Measurements from ENCODE around the gene PDCD2L.
A peak's percentile ranks its signal among the peaks of the same experiment; 100 is the strongest.
"Not testable (repeated sequence)": the region's sequence is repeated elsewhere in the genome, so short reads cannot be mapped to it uniquely, and the experiment has no call there.

Gene PDCD2L

DNA sequence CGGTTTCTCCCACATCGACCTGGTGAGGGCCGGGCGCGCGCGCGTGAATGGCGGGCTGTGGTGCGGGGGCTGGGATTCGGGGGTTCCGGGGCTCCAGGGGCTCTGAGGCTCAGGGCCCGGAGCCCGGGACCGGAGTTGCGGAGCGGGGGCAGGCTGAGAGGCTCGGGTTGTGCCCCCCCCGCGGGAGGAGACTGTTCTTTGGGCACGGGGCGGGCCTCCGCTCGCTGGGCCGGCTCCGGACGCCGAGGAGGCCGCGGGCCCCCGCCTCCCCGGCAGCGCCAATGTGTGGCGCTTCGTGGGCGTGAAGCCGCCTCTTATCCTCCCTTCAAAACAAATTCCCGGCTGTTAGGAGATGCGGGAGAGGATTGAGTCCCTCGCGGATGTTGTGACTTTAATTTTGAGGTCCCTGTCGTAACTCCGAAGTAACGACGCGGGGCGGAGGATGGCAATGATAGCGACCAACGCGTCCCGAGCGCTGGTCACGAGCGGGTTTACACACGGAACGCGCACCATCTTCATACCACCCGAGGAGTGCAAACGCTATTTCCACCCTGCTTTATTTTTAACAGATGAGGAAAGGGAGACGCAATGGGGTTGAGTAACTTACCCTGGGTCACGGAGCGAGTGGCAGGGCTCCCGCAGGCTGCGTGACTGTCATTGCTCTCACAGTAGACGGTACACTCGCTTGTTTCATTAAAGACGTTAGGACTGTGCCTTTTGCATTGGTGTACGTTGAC is 24.5 kb downstream of the PDCD2L start:
- Histone ChIP-seq H3K4me1 (ENCODE audit: control insufficient read depth, low read depth, low read length) (peaks cover 14% of the 10 kb centered on the region), H3K27me3 (ENCODE audit: control insufficient read depth, insufficient read depth, low read length) (no peaks in the 10 kb centered on the region), H3K27ac (ENCODE audit: low read length) (no peak overlapping the region), H3K36me3 (ENCODE audit: control insufficient read depth, low read depth, low read length) (peaks cover 34% of the 10 kb centered on the region), H3K4me3 (ENCODE audit: low read length) (peak overlapping the region; percentile 80), H3K9ac (ENCODE audit: low read length) (peak overlapping the region; percentile 74), H3K9me3 (ENCODE audit: control insufficient read depth, low read depth, low read length) (no peaks in the 10 kb centered on the region)

DNA sequence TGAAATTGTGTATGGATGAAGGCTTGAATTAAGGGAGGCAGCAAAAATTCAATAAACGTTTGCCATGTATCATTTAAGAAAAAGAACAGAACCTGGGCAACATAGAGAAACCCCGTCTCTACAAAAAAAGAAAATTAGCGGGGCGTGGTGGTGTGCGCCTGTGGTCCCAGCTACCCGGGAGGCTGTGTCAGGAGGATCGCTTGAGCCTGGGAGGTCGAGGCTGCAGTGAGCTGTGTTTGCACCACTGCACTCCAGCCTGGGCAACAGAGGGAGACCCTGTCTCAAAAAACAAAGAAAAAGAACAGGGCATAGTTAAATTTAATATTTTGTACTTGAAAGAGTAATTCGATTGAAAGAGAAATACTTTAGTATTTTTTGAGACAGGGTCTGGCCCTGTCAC is 25.4 kb downstream of the PDCD2L start:
- H3K4me1 ChIP-seq (ENCODE audit: control insufficient read depth, low read depth, low read length) = peaks cover 14% of the 10 kb centered on the region
- H3K9me3 ChIP-seq (ENCODE audit: control insufficient read depth, low read depth, low read length) = no peaks in the 10 kb centered on the region
- H3K27me3 ChIP-seq (ENCODE audit: control insufficient read depth, insufficient read depth, low read length) = no peaks in the 10 kb centered on the region
- H3K4me3 ChIP-seq (ENCODE audit: low read length) = peak overlapping the region; percentile 80
- H3K27ac ChIP-seq (ENCODE audit: low read length) = no peak overlapping the region
- H3K9ac ChIP-seq (ENCODE audit: low read length) = peak overlapping the region; percentile 74
- peaks cover 37% of the 10 kb centered on the region for H3K36me3 ChIP-seq (ENCODE audit: control insufficient read depth, low read depth, low read length)

DNA sequence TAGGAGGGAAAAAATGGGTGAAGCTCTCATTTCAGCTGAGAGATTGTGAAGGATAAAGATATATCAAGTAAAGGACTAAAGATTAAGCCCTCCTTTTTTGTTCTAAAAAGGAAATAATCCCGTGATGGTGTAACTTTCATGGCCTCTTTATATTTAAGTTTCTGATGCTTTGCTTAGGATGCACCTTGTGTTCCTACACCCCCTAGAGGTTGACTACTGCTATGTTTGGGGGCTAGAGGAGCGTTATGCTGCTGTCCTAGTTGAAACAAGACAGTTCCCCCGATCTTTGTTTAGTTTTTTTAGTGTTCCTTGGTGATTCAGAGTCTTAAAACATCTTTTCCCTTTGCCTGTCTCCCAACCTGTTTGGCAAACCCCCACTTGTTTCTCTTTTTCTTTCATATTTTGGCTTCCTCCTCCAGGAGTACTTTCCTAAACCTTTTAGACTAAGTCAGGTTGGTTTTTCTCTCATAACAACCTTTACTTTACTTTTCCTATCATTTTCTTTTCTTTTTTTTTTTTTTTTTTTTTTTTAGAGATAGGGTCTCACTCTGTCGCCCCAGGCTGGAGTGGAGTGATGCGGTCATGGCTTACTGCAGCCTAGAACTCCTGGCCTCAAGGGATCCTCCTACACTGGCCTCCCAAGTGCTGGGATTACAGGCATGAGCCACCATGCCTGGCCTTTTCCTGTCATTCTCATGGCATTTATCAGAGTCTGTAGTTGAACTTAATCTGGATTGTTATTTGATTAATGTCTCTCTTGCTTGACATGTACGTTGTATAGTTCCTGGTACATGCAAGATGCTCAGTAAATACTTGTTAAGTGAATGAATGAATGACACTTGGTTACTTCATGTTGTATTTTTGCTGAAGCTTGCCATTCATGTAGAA is 26.8 kb downstream of the PDCD2L start:
- H3K27me3 ChIP-seq (ENCODE audit: control insufficient read depth, insufficient read depth, low read length) = no peaks in the 10 kb centered on the region
- no peaks in the 10 kb centered on the region for H3K9me3 ChIP-seq (ENCODE audit: control insufficient read depth, low read depth, low read length)
- no peak overlapping the region for H3K27ac ChIP-seq (ENCODE audit: low read length)
- H3K36me3 ChIP-seq (ENCODE audit: control insufficient read depth, low read depth, low read length) = peaks cover 47% of the 10 kb centered on the region
- peak overlapping the region; percentile 80 for H3K4me3 ChIP-seq (ENCODE audit: low read length)
- H3K9ac ChIP-seq (ENCODE audit: low read length) = no peak overlapping the region
- peaks cover 14% of the 10 kb centered on the region for H3K4me1 ChIP-seq (ENCODE audit: control insufficient read depth, low read depth, low read length)

DNA sequence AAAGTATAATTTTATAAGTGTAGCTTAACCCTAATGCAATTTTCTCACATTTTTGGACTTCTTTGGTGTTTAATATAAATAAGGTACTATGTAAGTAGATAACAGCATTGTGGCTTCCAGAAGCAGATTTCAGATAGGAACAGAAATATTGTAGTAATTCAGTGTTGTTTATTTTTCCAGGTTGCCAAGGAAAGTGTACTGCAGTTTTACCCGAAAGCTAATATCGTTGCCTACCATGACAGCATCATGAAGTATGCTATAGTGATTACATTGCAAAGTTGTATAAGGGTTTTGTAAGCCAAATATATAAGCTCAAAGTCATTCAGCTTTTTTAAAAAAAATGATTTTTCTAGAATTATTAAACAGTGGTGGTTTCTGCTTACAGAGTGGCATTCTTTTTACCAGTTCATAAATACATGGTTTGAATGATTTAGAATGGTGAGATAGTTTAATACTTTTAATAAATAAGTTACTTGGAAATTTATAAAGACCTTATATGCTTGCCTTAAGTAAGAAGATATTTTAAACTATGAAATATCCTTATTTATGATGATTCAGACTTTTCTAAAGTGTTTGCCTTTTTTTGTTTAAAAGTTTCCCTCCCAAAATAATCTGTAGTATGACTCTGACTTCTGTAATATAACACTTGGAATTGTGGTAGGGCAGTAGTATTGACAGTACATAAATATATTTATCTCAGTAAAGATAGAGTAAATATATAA is 27.6 kb downstream of the PDCD2L start:
- H3K36me3 ChIP-seq (ENCODE audit: control insufficient read depth, low read depth, low read length) = peaks cover 53% of the 10 kb centered on the region
- no peaks in the 10 kb centered on the region for H3K27me3 ChIP-seq (ENCODE audit: control insufficient read depth, insufficient read depth, low read length)
- no peak overlapping the region for H3K4me3 ChIP-seq (ENCODE audit: low read length)
- H3K9me3 ChIP-seq (ENCODE audit: control insufficient read depth, low read depth, low read length) = no peaks in the 10 kb centered on the region
- H3K4me1 ChIP-seq (ENCODE audit: control insufficient read depth, low read depth, low read length) = peaks cover 14% of the 10 kb centered on the region
- H3K27ac ChIP-seq (ENCODE audit: low read length) = no peak overlapping the region
- H3K9ac ChIP-seq (ENCODE audit: low read length) = no peak overlapping the region

DNA sequence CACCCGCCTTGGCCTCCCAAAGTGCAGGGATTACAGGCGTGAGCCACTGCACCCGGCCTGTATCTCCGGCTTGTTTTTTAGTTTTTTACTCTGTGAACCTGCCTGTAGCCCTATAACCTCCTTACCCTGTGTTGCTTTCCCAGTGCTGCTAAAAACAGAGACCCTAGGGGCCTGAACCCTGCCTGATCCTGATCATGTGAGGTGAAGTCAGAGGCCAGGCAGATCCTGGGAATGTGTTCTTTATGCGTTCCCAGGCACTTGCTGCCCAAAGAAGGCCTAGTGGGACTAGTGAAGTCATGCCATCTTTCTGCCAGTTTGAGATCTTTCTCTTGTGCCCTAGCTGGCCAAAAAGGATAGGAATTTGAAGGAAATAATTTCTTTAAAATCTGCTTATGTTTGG is 28.6 kb downstream of the PDCD2L start:
- H3K9ac ChIP-seq (ENCODE audit: low read length) = no peak overlapping the region
- H3K27ac ChIP-seq (ENCODE audit: low read length) = no peak overlapping the region
- H3K4me1 ChIP-seq (ENCODE audit: control insufficient read depth, low read depth, low read length) = peaks cover 13% of the 10 kb centered on the region
- peaks cover 62% of the 10 kb centered on the region for H3K36me3 ChIP-seq (ENCODE audit: control insufficient read depth, low read depth, low read length)
- no peak overlapping the region for H3K4me3 ChIP-seq (ENCODE audit: low read length)
- no peaks in the 10 kb centered on the region for H3K9me3 ChIP-seq (ENCODE audit: control insufficient read depth, low read depth, low read length)
- no peaks in the 10 kb centered on the region for H3K27me3 ChIP-seq (ENCODE audit: control insufficient read depth, insufficient read depth, low read length)

DNA sequence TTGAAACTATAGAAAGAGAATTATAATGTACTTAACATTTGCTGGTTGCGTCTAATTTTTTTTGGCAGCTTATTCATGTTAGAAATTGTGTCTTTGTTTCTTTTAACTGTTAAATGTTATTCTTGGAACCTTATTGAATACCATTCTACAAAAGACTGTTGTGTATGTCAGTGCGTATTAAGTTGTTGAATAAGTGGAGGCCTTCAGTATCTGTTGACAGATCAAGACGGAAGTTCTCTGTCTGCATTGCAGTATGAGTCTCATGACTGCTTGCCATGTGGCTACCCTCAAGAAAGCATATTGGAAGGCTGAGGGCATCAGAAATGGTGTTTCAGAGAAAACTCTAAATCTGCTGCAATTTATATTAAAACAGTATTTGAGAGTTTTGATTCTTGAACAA is 32.5 kb downstream of the PDCD2L start:
- Histone ChIP-seq H3K27ac (ENCODE audit: low read length) (no peak overlapping the region), H3K36me3 (ENCODE audit: control insufficient read depth, low read depth, low read length) (peaks cover 84% of the 10 kb centered on the region)

DNA sequence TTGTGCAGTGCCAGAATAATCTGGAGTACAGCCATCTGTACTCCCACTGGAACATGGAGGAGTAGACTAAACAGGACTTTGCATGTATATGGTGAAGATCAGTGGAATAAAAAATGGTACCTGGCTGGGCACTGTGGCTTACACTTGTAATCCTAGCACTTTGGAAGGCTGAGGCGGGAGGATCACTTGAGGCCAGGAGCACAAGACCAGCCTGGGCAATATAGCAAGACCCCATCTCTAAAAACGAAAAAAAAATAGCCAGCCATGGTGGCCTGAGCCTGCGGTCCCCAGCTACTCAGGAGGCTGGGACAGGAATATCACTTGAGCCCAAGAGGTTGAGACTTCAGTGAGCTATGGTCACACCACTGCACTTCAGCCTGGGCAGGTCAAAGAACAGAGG is 44.0 kb downstream of the PDCD2L start:
- no peaks in the 10 kb centered on the region for H3K9me3 ChIP-seq (ENCODE audit: control insufficient read depth, low read depth, low read length)
- no peak overlapping the region for H3K27ac ChIP-seq (ENCODE audit: low read length)
- H3K36me3 ChIP-seq (ENCODE audit: control insufficient read depth, low read depth, low read length) = peaks cover 92% of the 10 kb centered on the region
- no peaks in the 10 kb centered on the region for H3K4me1 ChIP-seq (ENCODE audit: control insufficient read depth, low read depth, low read length)
- no peak overlapping the region for H3K9ac ChIP-seq (ENCODE audit: low read length)
- no peak overlapping the region for H3K4me3 ChIP-seq (ENCODE audit: low read length)
- H3K27me3 ChIP-seq (ENCODE audit: control insufficient read depth, insufficient read depth, low read length) = no peaks in the 10 kb centered on the region

More for the DNA sequence above, 32.5 kb downstream of the PDCD2L start:
- Histone ChIP-seq H3K4me3 (ENCODE audit: low read length) (no peak overlapping the region), H3K9me3 (ENCODE audit: control insufficient read depth, low read depth, low read length) (no peaks in the 10 kb centered on the region), H3K4me1 (ENCODE audit: control insufficient read depth, low read depth, low read length) (no peaks in the 10 kb centered on the region), H3K9ac (ENCODE audit: low read length) (no peak overlapping the region), H3K27me3 (ENCODE audit: control insufficient read depth, insufficient read depth, low read length) (no peaks in the 10 kb centered on the region)

DNA sequence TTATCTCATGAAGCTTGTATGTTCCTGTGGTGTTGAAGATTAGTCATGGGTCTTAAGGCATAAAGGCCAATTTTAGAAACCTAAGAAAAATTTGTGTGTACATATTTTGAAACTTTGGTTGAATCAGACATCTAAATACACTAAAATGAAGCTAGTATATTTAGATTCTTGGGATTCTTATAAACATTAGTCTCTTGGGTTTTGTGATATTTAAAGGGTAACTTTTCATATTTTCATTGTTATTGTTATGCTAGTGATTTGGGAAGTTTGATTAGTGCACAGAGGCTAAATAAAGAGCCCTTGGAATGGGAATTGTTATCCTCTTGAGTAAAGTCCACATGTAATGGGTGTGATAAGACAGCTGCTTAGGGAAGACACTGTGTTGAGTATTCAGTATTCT is 48.5 kb downstream of the PDCD2L start:
- Histone ChIP-seq H3K9ac (ENCODE audit: low read length) (no peak overlapping the region), H3K4me1 (ENCODE audit: control insufficient read depth, low read depth, low read length) (no peaks in the 10 kb centered on the region), H3K36me3 (ENCODE audit: control insufficient read depth, low read depth, low read length) (peaks cover 78% of the 10 kb centered on the region), H3K27me3 (ENCODE audit: control insufficient read depth, insufficient read depth, low read length) (no peaks in the 10 kb centered on the region), H3K27ac (ENCODE audit: low read length) (no peak overlapping the region), H3K4me3 (ENCODE audit: low read length) (no peak overlapping the region), H3K9me3 (ENCODE audit: control insufficient read depth, low read depth, low read length) (no peaks in the 10 kb centered on the region)

DNA sequence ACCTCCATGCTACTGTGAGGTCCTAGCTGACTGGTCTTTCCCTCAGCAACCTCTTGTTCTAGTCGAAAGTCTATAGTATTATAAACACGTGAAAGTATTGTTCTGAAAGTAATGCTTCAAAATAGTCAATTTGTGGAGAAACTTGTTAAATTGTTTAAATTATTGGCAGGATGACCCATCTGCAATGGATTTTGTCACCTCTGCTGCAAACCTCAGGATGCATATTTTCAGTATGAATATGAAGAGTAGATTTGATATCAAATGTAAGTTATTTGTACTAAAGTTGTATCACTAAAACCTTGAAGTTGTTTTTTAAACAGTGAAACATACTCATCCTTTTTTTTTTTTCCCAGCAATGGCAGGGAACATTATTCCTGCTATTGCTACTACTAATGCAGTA is 49.9 kb downstream of the PDCD2L start:
- Histone ChIP-seq H3K27ac (ENCODE audit: low read length) (no peak overlapping the region), H3K27me3 (ENCODE audit: control insufficient read depth, insufficient read depth, low read length) (no peaks in the 10 kb centered on the region), H3K9ac (ENCODE audit: low read length) (no peak overlapping the region), H3K4me3 (ENCODE audit: low read length) (no peak overlapping the region), H3K4me1 (ENCODE audit: control insufficient read depth, low read depth, low read length) (no peaks in the 10 kb centered on the region), H3K9me3 (ENCODE audit: control insufficient read depth, low read depth, low read length) (no peaks in the 10 kb centered on the region), H3K36me3 (ENCODE audit: control insufficient read depth, low read depth, low read length) (peaks cover 76% of the 10 kb centered on the region)

DNA sequence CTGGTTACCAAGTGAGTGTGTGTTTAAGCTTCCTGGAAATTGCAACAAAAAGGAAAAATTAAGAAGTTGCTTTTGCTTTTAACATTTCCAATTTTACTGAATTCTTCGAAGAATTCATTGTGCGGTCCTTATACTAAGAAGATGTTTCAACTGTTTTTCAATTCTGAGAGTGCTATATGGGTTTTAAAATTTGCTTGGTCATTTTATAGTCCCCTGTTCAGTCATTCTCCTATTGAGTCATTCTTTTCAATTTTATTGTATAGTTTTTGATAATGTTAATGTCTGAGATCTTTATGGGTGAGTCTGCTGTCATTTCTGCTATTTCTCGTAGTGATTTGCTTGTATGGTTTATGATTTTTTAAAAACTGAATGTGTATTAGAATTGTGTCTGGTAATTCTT is 50.5 kb downstream of the PDCD2L start:
- no peaks in the 10 kb centered on the region for H3K27me3 ChIP-seq (ENCODE audit: control insufficient read depth, insufficient read depth, low read length)
- H3K27ac ChIP-seq (ENCODE audit: low read length) = no peak overlapping the region
- no peak overlapping the region for H3K4me3 ChIP-seq (ENCODE audit: low read length)
- no peaks in the 10 kb centered on the region for H3K4me1 ChIP-seq (ENCODE audit: control insufficient read depth, low read depth, low read length)
- H3K9me3 ChIP-seq (ENCODE audit: control insufficient read depth, low read depth, low read length) = no peaks in the 10 kb centered on the region
- H3K9ac ChIP-seq (ENCODE audit: low read length) = no peak overlapping the region
- peaks cover 76% of the 10 kb centered on the region for H3K36me3 ChIP-seq (ENCODE audit: control insufficient read depth, low read depth, low read length)

DNA sequence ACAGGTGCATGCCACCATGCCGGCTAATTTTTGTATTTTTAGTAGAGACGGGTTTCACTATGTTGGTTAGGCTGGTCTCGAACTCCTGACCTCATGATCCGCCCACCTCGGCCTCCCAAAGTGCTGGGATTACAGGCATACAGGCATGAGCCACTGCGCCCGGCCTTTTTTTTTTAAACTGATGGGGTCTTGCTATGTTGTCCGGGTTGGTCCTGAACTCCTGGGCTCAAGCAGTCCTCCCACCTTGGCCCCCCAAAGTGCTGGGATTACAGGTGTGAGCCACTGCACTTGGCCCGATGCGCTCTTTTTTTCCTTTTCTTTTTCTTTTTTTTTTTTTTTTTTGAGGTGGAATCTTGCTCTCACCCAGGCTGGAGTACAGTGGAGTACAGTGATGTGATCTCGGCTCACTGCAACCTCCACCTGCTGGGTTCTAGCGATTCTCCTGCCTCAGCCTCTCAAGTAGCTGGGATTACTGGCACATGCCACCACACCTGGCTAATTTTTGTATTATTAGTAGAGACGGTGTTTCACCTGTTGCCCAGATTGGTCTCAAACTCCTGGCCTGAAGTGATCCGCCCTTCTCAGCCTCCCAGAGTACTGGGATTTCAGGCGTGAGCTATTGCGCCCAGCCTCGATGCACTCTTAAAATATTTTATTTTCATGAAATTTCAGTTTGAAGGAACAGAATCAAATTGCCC is 51.7 kb downstream of the PDCD2L start:
- H3K9ac ChIP-seq (ENCODE audit: low read length); H3K4me1 ChIP-seq (ENCODE audit: control insufficient read depth, low read depth, low read length); H3K9me3 ChIP-seq (ENCODE audit: control insufficient read depth, low read depth, low read length); H3K4me3 ChIP-seq (ENCODE audit: low read length); H3K27ac ChIP-seq (ENCODE audit: low read length); H3K27me3 ChIP-seq (ENCODE audit: control insufficient read depth, insufficient read depth, low read length): not testable (repeated sequence)
- H3K36me3 ChIP-seq (ENCODE audit: control insufficient read depth, low read depth, low read length) = peaks cover 78% of the 10 kb centered on the region
